Measurements from ENCODE around the gene PIK3R1.

DNA sequence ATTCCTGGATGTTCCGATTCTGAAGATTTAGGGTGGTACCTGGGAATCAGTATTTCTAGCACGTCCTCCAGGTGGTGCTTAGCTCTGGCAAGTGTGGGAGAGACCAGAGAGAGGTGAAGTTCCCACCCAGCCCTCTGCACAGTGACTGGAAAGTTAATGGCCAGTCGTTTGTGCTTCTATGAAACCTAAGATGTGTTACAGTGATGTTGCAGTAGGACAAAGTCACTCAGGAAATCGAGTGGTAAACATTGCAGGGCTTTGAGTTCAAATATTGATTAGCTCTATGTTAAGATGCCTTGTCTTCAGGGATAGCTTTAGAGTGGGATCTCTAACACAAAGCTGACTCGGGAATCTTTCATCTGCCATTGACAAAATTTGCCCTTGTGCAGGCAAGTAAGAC, 55.6 kb downstream of the PIK3R1 start:
- TF ChIP-seq POLR2A (IDR thresholded peaks at IDR 0.05; ENCODE audit: low read depth, low read length): no peak
- TF ChIP-seq, protein P1, sequence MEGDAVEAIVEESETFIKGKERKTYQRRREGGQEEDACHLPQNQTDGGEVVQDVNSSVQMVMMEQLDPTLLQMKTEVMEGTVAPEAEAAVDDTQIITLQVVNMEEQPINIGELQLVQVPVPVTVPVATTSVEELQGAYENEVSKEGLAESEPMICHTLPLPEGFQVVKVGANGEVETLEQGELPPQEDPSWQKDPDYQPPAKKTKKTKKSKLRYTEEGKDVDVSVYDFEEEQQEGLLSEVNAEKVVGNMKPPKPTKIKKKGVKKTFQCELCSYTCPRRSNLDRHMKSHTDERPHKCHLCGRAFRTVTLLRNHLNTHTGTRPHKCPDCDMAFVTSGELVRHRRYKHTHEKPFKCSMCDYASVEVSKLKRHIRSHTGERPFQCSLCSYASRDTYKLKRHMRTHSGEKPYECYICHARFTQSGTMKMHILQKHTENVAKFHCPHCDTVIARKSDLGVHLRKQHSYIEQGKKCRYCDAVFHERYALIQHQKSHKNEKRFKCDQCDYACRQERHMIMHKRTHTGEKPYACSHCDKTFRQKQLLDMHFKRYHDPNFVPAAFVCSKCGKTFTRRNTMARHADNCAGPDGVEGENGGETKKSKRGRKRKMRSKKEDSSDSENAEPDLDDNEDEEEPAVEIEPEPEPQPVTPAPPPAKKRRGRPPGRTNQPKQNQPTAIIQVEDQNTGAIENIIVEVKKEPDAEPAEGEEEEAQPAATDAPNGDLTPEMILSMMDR (conservative IDR thresholded peaks at IDR 0.05; ENCODE audit: low read depth, low read length): no peak
- TF ChIP-seq, protein P2, sequence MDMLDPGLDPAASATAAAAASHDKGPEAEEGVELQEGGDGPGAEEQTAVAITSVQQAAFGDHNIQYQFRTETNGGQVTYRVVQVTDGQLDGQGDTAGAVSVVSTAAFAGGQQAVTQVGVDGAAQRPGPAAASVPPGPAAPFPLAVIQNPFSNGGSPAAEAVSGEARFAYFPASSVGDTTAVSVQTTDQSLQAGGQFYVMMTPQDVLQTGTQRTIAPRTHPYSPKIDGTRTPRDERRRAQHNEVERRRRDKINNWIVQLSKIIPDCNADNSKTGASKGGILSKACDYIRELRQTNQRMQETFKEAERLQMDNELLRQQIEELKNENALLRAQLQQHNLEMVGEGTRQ (IDR thresholded peaks at IDR 0.05; ENCODE audit: low read depth, low read length): no peak
- no peak for TF ChIP-seq RAD21 (IDR thresholded peaks at IDR 0.05; ENCODE audit: low read length)
- no peak for TF ChIP-seq CEBPB (IDR thresholded peaks at IDR 0.05; ENCODE audit: low read depth, low read length)
- no peak for TF ChIP-seq MAFK (IDR thresholded peaks at IDR 0.05; ENCODE audit: low read depth, low read length)
- no peak for TF ChIP-seq BHLHE40 (IDR thresholded peaks at IDR 0.05; ENCODE audit: low read depth, low read length)
- TF ChIP-seq FOS (IDR thresholded peaks at IDR 0.05; ENCODE audit: low read depth, low read length): no peak
- no peak for TF ChIP-seq MXI1 (IDR thresholded peaks at IDR 0.05; ENCODE audit: borderline replicate concordance, low read depth, low read length)
- TF ChIP-seq MAZ (IDR thresholded peaks at IDR 0.05; ENCODE audit: borderline replicate concordance, low read depth, low read length): no peak
- no peak for TF ChIP-seq ELK1 (IDR thresholded peaks at IDR 0.05; ENCODE audit: borderline replicate concordance, low read depth, low read length)
- no peak for TF ChIP-seq SMC3 (IDR thresholded peaks at IDR 0.05; ENCODE audit: low read depth, low read length)
